ENCODE data around the gene PKHD1. TPM values are rescaled to one million over a fixed set of nuclear protein-coding genes. Genes with fewer than 3 reads are reported as not detected.
"Not testable (repeated sequence)": the region's sequence is repeated elsewhere in the genome, so short reads cannot be mapped to it uniquely, and the experiment has no call there.

The PKHD1 gene
- total RNA-seq, 1 experiment from 2014 or later, result 3.4 TPM

DNA sequence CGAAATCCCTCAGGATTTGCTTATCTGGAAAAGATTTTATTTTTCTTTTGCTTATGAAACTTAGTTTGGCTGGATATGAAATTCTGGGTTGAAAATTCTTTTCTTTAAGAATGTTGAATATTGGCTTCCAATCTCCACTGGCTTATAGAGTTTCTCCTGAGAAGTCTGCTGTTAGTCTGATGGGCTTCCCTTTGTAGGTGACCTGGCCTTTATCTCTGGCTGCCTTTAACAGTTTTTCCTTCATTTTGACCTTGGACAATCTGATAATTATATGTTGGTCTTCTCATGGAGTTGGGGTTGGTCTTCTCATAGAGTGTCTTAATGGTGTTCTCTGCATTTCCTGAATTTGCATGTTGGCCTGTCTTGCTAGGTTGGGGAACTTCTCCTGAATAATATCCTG lies 234.3 kb downstream of the PKHD1 start:
- in situ Hi-C loops (cut with HindIII; ENCODE audit: low pct_unique_long_range_greater_than_20kb, low sequenced_read_pairs); DNase-seq (ENCODE audit: low read depth): not testable (repeated sequence)

- in situ Hi-C loops (cut with HindIII; ENCODE audit: low pct_unique_long_range_greater_than_20kb, low sequenced_read_pairs), result no loop called here
- no peak for DNase-seq (ENCODE audit: low read depth)
Measured at GRCh38 chr6:51846531-51846930, 240.9 kb downstream of the PKHD1 start.

- in situ Hi-C loops (cut with HindIII; ENCODE audit: low pct_unique_long_range_greater_than_20kb, low sequenced_read_pairs), result no loop called here
- peak; percentile 84 for DNase-seq (ENCODE audit: low read depth)
Measured at GRCh38 chr6:51844336-51844735, 243.1 kb downstream of the PKHD1 start.

DNA sequence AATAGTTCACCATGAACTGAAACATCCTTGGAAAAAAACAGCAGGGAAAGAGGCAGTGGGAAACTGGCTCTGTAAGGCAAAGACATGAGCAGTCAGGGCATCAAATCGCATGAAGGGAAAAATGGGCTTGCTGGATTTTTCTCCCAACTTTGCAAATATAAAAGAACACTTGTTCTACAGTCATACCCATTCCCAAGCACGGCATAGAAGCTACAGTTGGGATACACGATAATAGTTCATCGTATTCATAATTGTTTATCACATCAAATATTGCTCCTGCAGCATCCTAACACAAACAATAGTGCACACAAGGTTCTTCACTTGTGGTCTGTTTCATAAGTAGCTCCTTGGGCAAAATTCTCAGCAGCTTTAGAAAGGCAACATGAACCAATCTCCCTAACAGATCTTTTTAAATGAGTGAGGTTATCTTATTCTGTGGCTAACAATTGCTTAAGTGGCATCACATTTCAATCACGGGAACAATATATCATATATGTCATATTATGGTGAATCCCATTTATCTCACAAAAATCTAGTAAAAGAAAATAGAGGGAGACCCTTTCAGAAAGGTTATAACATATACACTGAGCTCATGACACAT lies 243.9 kb downstream of the PKHD1 start:
- no peak for DNase-seq (ENCODE audit: low read depth)
- in situ Hi-C loops (cut with HindIII; ENCODE audit: low pct_unique_long_range_greater_than_20kb, low sequenced_read_pairs), result no loop called here

DNA sequence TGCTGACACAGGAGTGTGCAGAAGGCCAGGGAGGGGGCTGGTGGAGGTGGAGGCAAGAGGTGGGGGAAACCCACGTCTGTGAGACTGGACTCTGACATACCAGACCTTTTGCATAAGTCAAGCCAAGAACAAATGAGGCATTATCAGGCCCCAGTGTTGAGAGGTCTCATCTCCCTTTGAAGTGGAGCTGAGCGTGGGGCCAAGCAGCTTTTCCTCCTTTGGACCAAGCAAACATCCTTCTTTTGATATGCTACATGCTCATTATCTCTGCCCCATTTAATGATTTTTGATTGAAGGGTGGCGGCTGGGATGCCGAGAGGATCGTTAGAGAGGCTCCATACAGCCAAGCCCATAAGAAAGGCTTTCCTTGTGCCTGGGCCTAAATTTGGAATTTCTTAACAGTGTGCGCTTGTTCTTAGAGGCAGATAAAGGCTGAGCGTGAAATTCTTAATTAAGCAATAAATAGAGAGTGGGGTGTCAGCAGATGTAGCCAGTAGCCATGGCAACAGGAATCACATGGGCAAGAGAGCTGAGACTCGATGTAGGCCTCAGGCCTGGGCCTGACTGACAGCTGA lies 244.5 kb downstream of the PKHD1 start:
- in situ Hi-C loops (cut with HindIII; ENCODE audit: low pct_unique_long_range_greater_than_20kb, low sequenced_read_pairs), result no loop called here
- DNase-seq (ENCODE audit: low read depth), result no peak

DNA sequence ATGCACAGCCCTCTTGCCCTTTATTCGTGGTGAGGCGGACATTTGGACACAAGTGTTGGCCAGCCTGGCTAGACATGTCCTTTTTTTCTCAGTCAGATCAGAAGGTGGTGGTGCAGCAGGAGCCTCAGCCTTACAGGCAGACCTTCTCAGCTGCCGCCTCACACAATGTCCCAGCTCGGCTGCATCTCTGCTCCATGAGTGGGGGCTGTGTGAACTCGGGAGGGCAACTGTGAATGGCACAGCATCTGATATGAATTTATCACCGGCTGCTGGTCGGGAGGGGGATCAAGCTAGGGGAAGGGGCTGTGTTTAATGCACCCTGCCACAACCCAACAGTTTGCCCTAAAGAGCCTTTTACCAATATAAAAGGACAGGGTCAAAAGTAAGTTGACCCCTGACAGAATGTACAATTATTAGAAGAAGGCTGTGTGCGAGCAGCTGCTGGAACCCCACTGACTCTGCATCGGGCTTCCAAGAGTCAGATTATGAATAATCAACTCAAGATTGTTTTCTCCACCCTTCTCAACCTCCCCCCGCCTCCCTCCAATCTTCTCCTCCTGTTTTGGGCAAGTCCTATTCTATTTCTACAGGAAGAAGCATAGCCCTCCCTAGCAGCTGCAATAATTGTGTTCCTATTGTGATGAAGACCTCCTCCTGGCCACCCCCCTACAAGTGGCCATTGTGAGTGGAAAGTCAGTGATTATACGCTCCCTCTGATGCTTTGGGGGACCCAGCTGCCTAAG lies 245.2 kb downstream of the PKHD1 start:
- in situ Hi-C loops (cut with HindIII; ENCODE audit: low pct_unique_long_range_greater_than_20kb, low sequenced_read_pairs), result no loop called here
- DNase-seq (ENCODE audit: low read depth), result no peak

GRCh38 chr6:51841626-51842025 lies 245.8 kb downstream of the PKHD1 start:
- in situ Hi-C loops (cut with HindIII; ENCODE audit: low pct_unique_long_range_greater_than_20kb, low sequenced_read_pairs), result no loop called here
- DNase-seq (ENCODE audit: low read depth), result no peak

- in situ Hi-C loops (cut with HindIII; ENCODE audit: low pct_unique_long_range_greater_than_20kb, low sequenced_read_pairs), result no loop called here
- DNase-seq (ENCODE audit: low read depth), result no peak
Measured at GRCh38 chr6:51839726-51840374, 247.6 kb downstream of the PKHD1 start.

DNA sequence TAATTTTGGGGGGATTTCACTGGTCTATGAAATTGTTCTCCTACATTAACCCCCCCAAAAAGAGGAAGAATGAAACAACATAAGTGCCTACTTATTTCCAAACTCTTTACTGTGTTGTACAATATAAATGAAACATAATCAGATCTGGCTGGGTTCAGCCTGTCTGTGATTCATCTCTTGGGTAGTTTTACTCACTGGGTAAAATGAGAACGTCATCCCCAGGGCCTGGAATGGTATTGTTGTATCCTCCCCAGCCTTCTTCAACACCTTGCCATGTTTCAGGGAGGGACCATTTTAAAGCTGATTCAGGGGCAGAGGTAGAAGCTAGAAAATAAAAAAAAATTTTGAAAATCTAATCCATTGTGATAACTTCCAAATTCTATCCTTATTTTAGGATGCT lies 256.7 kb downstream of the PKHD1 start:
- DNase-seq (ENCODE audit: low read depth), result no peak
- in situ Hi-C loops (cut with HindIII; ENCODE audit: low pct_unique_long_range_greater_than_20kb, low sequenced_read_pairs), result no loop called here

- in situ Hi-C loops (cut with HindIII; ENCODE audit: low pct_unique_long_range_greater_than_20kb, low sequenced_read_pairs), result no loop called here
Measured at GRCh38 chr6:51827580-51827979, 259.8 kb downstream of the PKHD1 start.

GRCh38 chr6:51824940-51825339 lies 262.5 kb downstream of the PKHD1 start:
- DNase-seq (ENCODE audit: low read depth), result no peak
- in situ Hi-C loops (cut with HindIII; ENCODE audit: low pct_unique_long_range_greater_than_20kb, low sequenced_read_pairs), result no loop called here

More at GRCh38 chr6:51827580-51827979, 259.8 kb downstream of the PKHD1 start:
- no peak for DNase-seq (ENCODE audit: low read depth)

DNA sequence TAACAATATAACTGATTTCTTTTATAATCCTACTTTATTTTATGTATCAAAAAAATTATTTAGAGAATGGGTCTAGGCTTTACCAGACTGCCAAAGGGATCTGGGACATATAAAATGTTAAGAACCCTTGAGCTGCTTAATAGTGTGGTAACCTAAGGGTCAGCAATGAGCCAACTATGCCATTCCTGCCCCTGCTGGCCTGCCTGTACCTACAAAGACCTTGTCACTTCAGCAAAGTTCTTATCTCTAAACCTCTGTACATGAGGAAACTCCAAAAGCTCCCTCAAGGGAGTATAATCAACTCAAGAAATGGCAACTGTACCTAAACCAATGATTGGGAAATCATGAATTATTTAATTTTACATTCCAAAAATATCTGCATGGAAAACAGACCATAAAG lies 266.9 kb downstream of the PKHD1 start:
- in situ Hi-C loops (cut with HindIII; ENCODE audit: low pct_unique_long_range_greater_than_20kb, low sequenced_read_pairs), result no loop called here
- DNase-seq (ENCODE audit: low read depth), result no peak

DNA sequence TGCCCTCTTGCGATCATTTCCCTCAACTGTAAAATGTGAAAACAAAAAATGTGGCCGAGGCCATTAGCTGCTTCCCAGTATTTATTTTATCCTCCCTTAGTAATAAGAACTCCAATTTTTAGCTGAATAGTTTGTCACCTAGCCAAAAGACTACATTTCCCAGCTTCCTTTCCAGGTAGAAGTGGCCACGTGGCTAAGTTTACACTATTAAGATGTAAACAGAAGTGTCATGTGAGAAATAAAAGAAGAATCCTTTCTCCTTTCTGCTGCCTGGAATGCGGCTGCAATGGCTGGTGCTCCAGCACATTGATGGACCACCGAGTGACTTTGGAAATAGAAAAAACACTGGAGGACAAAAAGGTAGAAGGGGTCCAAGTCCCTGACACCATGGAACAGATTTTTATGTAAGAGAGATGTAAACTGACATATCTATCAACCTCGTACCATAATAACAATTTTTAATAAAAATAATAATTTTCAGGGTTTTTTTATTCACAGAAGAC lies 268.8 kb downstream of the PKHD1 start:
- no peak for DNase-seq (ENCODE audit: low read depth)
- in situ Hi-C loops (cut with HindIII; ENCODE audit: low pct_unique_long_range_greater_than_20kb, low sequenced_read_pairs), result no loop called here

- DNase-seq (ENCODE audit: low read depth), result no peak
- in situ Hi-C loops (cut with HindIII; ENCODE audit: low pct_unique_long_range_greater_than_20kb, low sequenced_read_pairs), result no loop called here
Measured at GRCh38 chr6:51817832-51818231, 269.6 kb downstream of the PKHD1 start.

DNA sequence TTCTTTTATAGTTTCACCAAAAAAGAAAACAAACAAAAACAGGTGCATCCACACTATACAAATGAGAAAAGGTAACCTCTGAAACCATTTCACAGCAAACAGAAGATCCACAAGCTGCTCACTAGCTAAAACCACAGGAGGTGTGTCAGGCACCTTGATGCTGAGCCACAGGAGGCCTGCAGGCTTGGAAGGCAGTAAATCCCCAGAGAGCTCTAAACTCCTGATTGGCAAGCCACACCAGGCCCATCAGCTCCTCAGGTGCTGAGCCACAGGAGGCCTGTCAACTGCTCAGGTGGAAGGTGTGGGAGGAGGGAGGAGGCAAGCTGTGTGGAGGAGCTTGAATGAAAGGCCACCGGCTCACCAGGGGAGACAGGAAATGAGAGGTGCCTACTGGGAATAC lies 273.0 kb downstream of the PKHD1 start:
- DNase-seq (ENCODE audit: low read depth), result no peak
- in situ Hi-C loops (cut with HindIII; ENCODE audit: low pct_unique_long_range_greater_than_20kb, low sequenced_read_pairs), result no loop called here

DNA sequence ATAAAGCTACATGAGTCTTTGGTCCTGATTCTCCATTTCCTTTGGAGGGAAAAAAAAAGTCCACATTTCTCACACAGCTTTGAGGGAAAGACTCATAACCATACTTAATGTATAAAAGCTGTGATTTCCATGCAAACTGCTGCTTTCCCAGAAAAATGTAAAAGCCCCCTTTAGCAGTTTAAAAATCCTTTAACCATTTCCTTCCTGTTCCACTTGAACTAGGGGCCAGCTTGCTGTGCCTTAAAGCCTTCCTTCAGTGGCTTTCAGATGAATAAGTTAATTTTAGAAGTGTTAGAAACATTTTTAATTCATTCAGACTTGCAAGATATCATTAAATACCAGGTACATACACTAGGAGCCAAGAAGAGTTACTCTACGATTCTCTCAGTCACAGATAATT lies 273.5 kb downstream of the PKHD1 start:
- in situ Hi-C loops (cut with HindIII; ENCODE audit: low pct_unique_long_range_greater_than_20kb, low sequenced_read_pairs), result no loop called here
- DNase-seq (ENCODE audit: low read depth), result no peak

GRCh38 chr6:51812231-51812630 lies 275.2 kb downstream of the PKHD1 start:
- DNase-seq (ENCODE audit: low read depth), result no peak
- in situ Hi-C loops (cut with HindIII; ENCODE audit: low pct_unique_long_range_greater_than_20kb, low sequenced_read_pairs), result no loop called here

- in situ Hi-C loops (cut with HindIII; ENCODE audit: low pct_unique_long_range_greater_than_20kb, low sequenced_read_pairs), result no loop called here
- DNase-seq (ENCODE audit: low read depth), result no peak
Measured at GRCh38 chr6:51805517-51805916, 281.9 kb downstream of the PKHD1 start.

- in situ Hi-C loops (cut with HindIII; ENCODE audit: low pct_unique_long_range_greater_than_20kb, low sequenced_read_pairs), result no loop called here
- no peak for DNase-seq (ENCODE audit: low read depth)
Measured at GRCh38 chr6:51800603-51801002, 286.8 kb downstream of the PKHD1 start.

All from Caki2 (cell line).